ENCODE results near the gene RAB3A. TPM values are rescaled to one million over a fixed set of nuclear protein-coding genes. Genes with fewer than 3 reads are reported as not detected.

RAB3A gene
- total and polyA plus RNA-seq, 12 donors = 7.8 to 36.3 (median 30.2) TPM

GRCh38 chr19:18152442-18152816 lies 51.4 kb downstream of the RAB3A start:
- 0% methylated on average over 22 of the region's 22 CpGs for WGBS, 2 donors
- DNase-seq (peak; percentile 97), ATAC-seq (peak; percentile 52 to 87 (median 74))
- peak; percentile 30 to 79 (median 63) for TF ChIP-seq CTCF (IDR thresholded peaks at IDR 0.05)
- intact Hi-C loops (cut with DNase I) = loop anchor here in 4 of 10 donors (1.0 to 5.0 kb wide), 3 partner anchors 35 to 72 kb away; no protein-coding TSS in a partner anchor
- Histone ChIP-seq H3K27me3 (no peaks in the 10 kb centered on the region), H3K4me1 (peaks cover 10 to 44% (median 35%) of the 10 kb centered on the region in 9 donors), H3K36me3 (peaks cover 0 to 31% (median 0%) of the 10 kb centered on the region in 9 donors), H3K27ac (peak overlapping the region; percentile 63 to 97 (median 94)), H3K9me3 (no peaks in the 10 kb centered on the region), H3K4me3 (peak overlapping the region; percentile 37 to 96 (median 89))

GRCh38 chr19:18150776-18151624 lies 52.8 kb downstream of the RAB3A start:
- 89 to 92% methylated on average over 18 of the region's 18 CpGs for WGBS, 2 donors
- intact Hi-C loops (cut with DNase I) = loop anchor here in 2 of 10 donors (5.0 kb wide), 1 partner anchor 34 kb away; no protein-coding TSS in a partner anchor
- ATAC-seq = no peak

GRCh38 chr19:18149596-18149975 lies 54.3 kb downstream of the RAB3A start:
- no peak for TF ChIP-seq CTCF (IDR thresholded peaks at IDR 0.05)
- Histone ChIP-seq H3K9me3 (no peaks in the 10 kb centered on the region), H3K27ac (no peak overlapping the region), H3K4me1 (peaks cover 6 to 24% (median 19%) of the 10 kb centered on the region in 9 donors), H3K4me3 (no peak overlapping the region), H3K36me3 (peaks cover 0 to 49% (median 14%) of the 10 kb centered on the region in 9 donors), H3K27me3 (no peaks in the 10 kb centered on the region)
- ATAC-seq (no peak), DNase-seq (no peak)
- intact Hi-C loops (cut with DNase I) = no loop called here
- 88 to 90% methylated on average over 15 to 16 of the region's 16 CpGs for WGBS, 2 donors

More at GRCh38 chr19:18150776-18151624, 52.8 kb downstream of the RAB3A start:
- Histone ChIP-seq H3K27ac (peak overlapping the region in 3 of 10 donors; percentile 92 to 97 (median 97)), H3K36me3 (peaks cover 0 to 42% (median under 1%) of the 10 kb centered on the region in 9 donors), H3K4me1 (peaks cover 6 to 30% (median 23%) of the 10 kb centered on the region in 9 donors), H3K4me3 (no peak overlapping the region), H3K9me3 (no peaks in the 10 kb centered on the region), H3K27me3 (no peaks in the 10 kb centered on the region)
- no peak for DNase-seq
- no peak for TF ChIP-seq CTCF (IDR thresholded peaks at IDR 0.05)

GRCh38 chr19:18147396-18147795 lies 56.4 kb downstream of the RAB3A start:
- TF ChIP-seq CTCF (IDR thresholded peaks at IDR 0.05) = no peak
- Histone ChIP-seq H3K4me1 (peaks cover 0 to 11% (median 7%) of the 10 kb centered on the region in 9 donors), H3K36me3 (peaks cover 0 to 71% (median 24%) of the 10 kb centered on the region in 9 donors), H3K9me3 (no peaks in the 10 kb centered on the region), H3K4me3 (no peak overlapping the region), H3K27me3 (no peaks in the 10 kb centered on the region), H3K27ac (no peak overlapping the region)
- no peak for ATAC-seq
- DNase-seq = no peak
- intact Hi-C loops (cut with DNase I) = no loop called here
- WGBS, 2 donors = 92 to 93% methylated on average over 13 of the region's 13 CpGs

Other genes starting within 250 kb of the RAB3A start
- gene KCNN1, start 236.9 kb downstream of the RAB3A start, total RNA-seq = under 1 TPM in 1 of 10 donors, not detected in 9; 0.72 TPM
- not detected for gene KCNN1, start 236.9 kb downstream of the RAB3A start, polyA plus RNA-seq
- gene ARRDC2, start 195.9 kb downstream of the RAB3A start, total RNA-seq = 10 to 100 TPM in 5 of 10 donors, 1 to 10 TPM in 5; 4.8 to 22.4 (median 10.0) TPM
- gene ARRDC2, start 195.9 kb downstream of the RAB3A start, polyA plus RNA-seq = 10 to 100 TPM; 19.3 to 45.5 TPM
- gene IL12RB1, start 117.1 kb downstream of the RAB3A start, total RNA-seq = 1 to 10 TPM in 2 of 10 donors, under 1 TPM in 8; 0.24 to 5.4 (median 0.45) TPM
- under 1 TPM; 0.36 to 0.51 TPM for gene IL12RB1, start 117.1 kb downstream of the RAB3A start, polyA plus RNA-seq
- 1 to 10 TPM; 2.8 to 6.4 (median 4.6) TPM for gene MAST3, start 106.3 kb downstream of the RAB3A start, total RNA-seq
- 1 to 10 TPM; 1.5 to 2.6 TPM for gene MAST3, start 106.3 kb downstream of the RAB3A start, polyA plus RNA-seq
- gene PIK3R2, start 50.9 kb downstream of the RAB3A start, total RNA-seq = 10 to 100 TPM; 15.7 to 29.1 (median 22.3) TPM
- 1 to 10 TPM; 2.3 to 6.7 TPM for gene PIK3R2, start 50.9 kb downstream of the RAB3A start, polyA plus RNA-seq
- 100 to 1,000 TPM in 1 of 10 donors, 10 to 100 TPM in 7, 1 to 10 TPM in 2; 6.5 to 241 (median 11.9) TPM for gene IFI30, start 30.2 kb downstream of the RAB3A start, total RNA-seq
- 10 to 100 TPM in 1 of 2 donors, 1 to 10 TPM in 1; 9.7 to 31.2 TPM for gene IFI30, start 30.2 kb downstream of the RAB3A start, polyA plus RNA-seq
- gene MPV17L2, start 10.8 kb downstream of the RAB3A start, total RNA-seq = 10 to 100 TPM; 10.6 to 16.5 (median 14.5) TPM
- 10 to 100 TPM; 23.0 to 61.9 TPM for gene MPV17L2, start 10.8 kb downstream of the RAB3A start, polyA plus RNA-seq
- 1 to 10 TPM in 4 of 10 donors, under 1 TPM in 6; 0.30 to 4.2 (median 0.85) TPM for gene PDE4C, start 22.4 kb upstream of the RAB3A start, total RNA-seq
- 1 to 10 TPM; 1.2 to 6.3 TPM for gene PDE4C, start 22.4 kb upstream of the RAB3A start, polyA plus RNA-seq
- gene IQCN, start 70.4 kb upstream of the RAB3A start, total RNA-seq = 1 to 10 TPM in 5 of 10 donors, under 1 TPM in 5; 0.49 to 1.5 (median 0.96) TPM
- gene IQCN, start 70.4 kb upstream of the RAB3A start, polyA plus RNA-seq = 1 to 10 TPM in 1 of 2 donors, under 1 TPM in 1; 0.17 to 7.8 TPM
- 100 to 1,000 TPM in 9 of 10 donors, 10 to 100 TPM in 1; 93.7 to 195 (median 133) TPM for gene JUND, start 77.6 kb upstream of the RAB3A start, total RNA-seq
- gene JUND, start 77.6 kb upstream of the RAB3A start, polyA plus RNA-seq = 100 to 1,000 TPM; 103 to 278 TPM
- gene LSM4, start 119.0 kb upstream of the RAB3A start, total RNA-seq = 100 to 1,000 TPM in 1 of 10 donors, 10 to 100 TPM in 9; 73.2 to 114 (median 93.3) TPM
- gene LSM4, start 119.0 kb upstream of the RAB3A start, polyA plus RNA-seq = 100 to 1,000 TPM; 135 to 163 TPM
- gene PGPEP1, start 136.6 kb upstream of the RAB3A start, total RNA-seq = 10 to 100 TPM; 36.0 to 61.3 (median 46.8) TPM
- gene PGPEP1, start 136.6 kb upstream of the RAB3A start, polyA plus RNA-seq = 10 to 100 TPM; 10.0 to 27.2 TPM
- 1 to 10 TPM in 4 of 10 donors, under 1 TPM in 6; 0.44 to 2.5 (median 0.79) TPM for gene GDF15, start 182.1 kb upstream of the RAB3A start, total RNA-seq
- under 1 TPM; 0.44 to 0.62 TPM for gene GDF15, start 182.1 kb upstream of the RAB3A start, polyA plus RNA-seq
- gene LRRC25, start 193.6 kb upstream of the RAB3A start, total RNA-seq = 10 to 100 TPM in 1 of 10 donors, 1 to 10 TPM in 7, under 1 TPM in 2; 0.57 to 13.3 (median 1.8) TPM
- gene LRRC25, start 193.6 kb upstream of the RAB3A start, polyA plus RNA-seq = 1 to 10 TPM; 1.1 to 2.2 TPM
- 10 to 100 TPM; 17.6 to 47.1 (median 27.3) TPM for gene SSBP4, start 215.4 kb upstream of the RAB3A start, total RNA-seq
- 10 to 100 TPM; 41.3 to 51.6 TPM for gene SSBP4, start 215.4 kb upstream of the RAB3A start, polyA plus RNA-seq
- gene ISYNA1, start 234.1 kb upstream of the RAB3A start, total RNA-seq = 10 to 100 TPM; 12.6 to 40.7 (median 18.0) TPM
- 100 to 1,000 TPM in 1 of 2 donors, 10 to 100 TPM in 1; 21.4 to 137 TPM for gene ISYNA1, start 234.1 kb upstream of the RAB3A start, polyA plus RNA-seq